GM12892 (cell line): Measurements from ENCODE around the gene CUTC.
"Not testable (repeated sequence)": the region's sequence is repeated elsewhere in the genome, so short reads cannot be mapped to it uniquely, and the experiment has no call there.

Experiments
- DNase-seq: peaks from one replicate; pipeline ENCODE4 v3.0.0; 2011; ENCODE audit not compliant: insufficient read length
- FAIRE-seq: peaks from 2 replicates; lab custom pipeline; 2011; peaks lifted over from hg19 to GRCh38; lab: Jason Lieb, UNC
- POLR2A ChIP-seq: IDR thresholded peaks from 2 replicates; pipeline ENCODE4 v1.6.1; 2011; ENCODE audit warnings: low read depth, low read length, control low read depth
- POLR2AphosphoS5 ChIP-seq: IDR thresholded peaks from 2 replicates; pipeline ENCODE4 v1.6.1; 2011; ENCODE audit warnings: low read depth, low read length, control low read depth
- TAF1 ChIP-seq: IDR thresholded peaks from 2 replicates; pipeline ENCODE4 v1.6.1; 2011; ENCODE audit warnings: low read depth, mild to moderate bottlenecking, control low read depth, low read length, borderline replicate concordance

Gene CUTC

GRCh38 chr10:99714446-99714845 lies 17.6 kb upstream of the CUTC start:
- DNase-seq (no peak), FAIRE-seq (no peak)
- TF ChIP-seq TAF1 (no peak), POLR2AphosphoS5 (no peak), POLR2A (no peak)

- DNase-seq: no peak
- no peak for TF ChIP-seq POLR2A
- no peak for TF ChIP-seq POLR2AphosphoS5
- no peak for TF ChIP-seq TAF1
- no peak for FAIRE-seq
Observed at GRCh38 chr10:99720387-99720786, 11.6 kb upstream of the CUTC start.

GRCh38 chr10:99730026-99730425 lies 2.0 kb upstream of the CUTC start:
- no peak for TF ChIP-seq POLR2A
- TF ChIP-seq TAF1: no peak
- no peak for TF ChIP-seq POLR2AphosphoS5
- no peak for DNase-seq
- FAIRE-seq: no peak

GRCh38 chr10:99731306-99732032 lies 565 bp upstream of the CUTC start:
- FAIRE-seq (no peak), DNase-seq (no peak)
- TF ChIP-seq POLR2AphosphoS5: no peak
- no peak for TF ChIP-seq TAF1
- no peak for TF ChIP-seq POLR2A

GRCh38 chr10:99733366-99733765 lies 1.3 kb downstream of the CUTC start:
- TF ChIP-seq TAF1: no peak
- no peak for TF ChIP-seq POLR2AphosphoS5
- TF ChIP-seq POLR2A: no peak
- no peak for DNase-seq
- no peak for FAIRE-seq

- DNase-seq, FAIRE-seq: not testable (repeated sequence)
Observed at GRCh38 chr10:99734111-99734510, 2.1 kb downstream of the CUTC start.

- FAIRE-seq (no peak), DNase-seq (no peak)
- TF ChIP-seq POLR2A (no peak), TAF1 (no peak), POLR2AphosphoS5 (no peak)
Observed at GRCh38 chr10:99740260-99740659, 8.2 kb downstream of the CUTC start.

GRCh38 chr10:99740933-99741559 lies 9.0 kb downstream of the CUTC start:
- TF ChIP-seq POLR2A: no peak
- TF ChIP-seq TAF1: no peak
- no peak for TF ChIP-seq POLR2AphosphoS5
- DNase-seq (no peak), FAIRE-seq (no peak)

- FAIRE-seq: no peak
- no peak for DNase-seq
- no peak for TF ChIP-seq POLR2AphosphoS5
- TF ChIP-seq POLR2A: no peak
- TF ChIP-seq TAF1: no peak
Observed at GRCh38 chr10:99742254-99742653, 10.2 kb downstream of the CUTC start.

GRCh38 chr10:99742701-99743100 lies 10.7 kb downstream of the CUTC start:
- FAIRE-seq: no peak
- no peak for TF ChIP-seq POLR2A
- no peak for TF ChIP-seq TAF1
- TF ChIP-seq POLR2AphosphoS5: no peak

GRCh38 chr10:99743841-99744240 lies 11.8 kb downstream of the CUTC start:
- FAIRE-seq (no peak), DNase-seq (no peak)
- TF ChIP-seq POLR2AphosphoS5 (no peak), POLR2A (no peak), TAF1 (no peak)

More at GRCh38 chr10:99742701-99743100, 10.7 kb downstream of the CUTC start:
- no peak for DNase-seq

- FAIRE-seq, DNase-seq: not testable (repeated sequence)
Observed at GRCh38 chr10:99746166-99746565, 14.1 kb downstream of the CUTC start.
